Gastrocnemius medialis (tissue), 4 donors: ENCODE data around the gene NUMB. TPM values are rescaled to one million over a fixed set of nuclear protein-coding genes. Genes with fewer than 3 reads are reported as not detected.

Experiments
- ATAC-seq, 2 donors: fragments of 150-250 bp; one replicate each; pipeline ENCODE4 v1.9.1; 2016
- DNase-seq, 2 donors: peaks; one replicate each; pipeline ENCODE4 v3.0.0-alpha.2; 2019
- H3K27ac ChIP-seq, 4 donors: fragments of 200-600 bp; sonication (generic); 1 replicate in 1 of 4; 2 replicates in 3 of 4; pipeline ENCODE4 v1.5.1; 2016 to 2018; ENCODE audit warnings: mild to moderate bottlenecking in 2 of 4, moderate library complexity in 1 of 4
- H3K27me3 ChIP-seq, 3 donors: fragments of 200-600 bp; sonication (generic) in 2 of 3; 1 replicate in 1 of 3; 2 replicates in 2 of 3; pipeline versions ENCODE4 v1.5.1 to v1.6.0; 2016 to 2019; ENCODE audit warnings: mild to moderate bottlenecking in 1 of 3, moderate library complexity in 1 of 3
- H3K36me3 ChIP-seq, 2 donors: fragments of 200-600 bp; sonication (generic) in 1 of 2; one replicate each; pipeline ENCODE4 v1.5.1; 2017 to 2018
- H3K4me1 ChIP-seq, 2 donors: fragments of 200-600 bp; sonication (generic) in 1 of 2; one replicate each; pipeline ENCODE4 v1.5.1; 2016 to 2017; ENCODE audit warnings: mild to moderate bottlenecking in 2 of 2
- H3K4me3 ChIP-seq, 4 donors: fragments of 200-600 bp; sonication (generic) in 3 of 4; 1 replicate in 1 of 4; 2 replicates in 3 of 4; pipeline ENCODE4 v1.5.1; 2016 to 2019; ENCODE audit warnings: mild to moderate bottlenecking in 2 of 4
- H3K9me3 ChIP-seq, 3 donors: fragments of 200-600 bp; sonication (generic) in 2 of 3; 1 replicate in 1 of 3; 2 replicates in 2 of 3; pipeline ENCODE4 v1.5.1; 2016 to 2019
- POLR2A ChIP-seq, 2 donors: fragments of 450-650 bp; IDR thresholded peaks; one replicate each; pipeline ENCODE4 v1.6.1; 2017; ENCODE audit warnings: antibody characterized with exemption in 2 of 2, mild to moderate bottlenecking in 2 of 2, moderate library complexity in 2 of 2
- in situ Hi-C, 4 donors: fragments of 200-750 bp; cut with MboI; loops; one replicate each; pipeline versions ENCODE4 v1.15.0 to v1.8.0; 2017; ENCODE audit warnings: low sequenced_read_pairs in 4 of 4
- intact Hi-C: fragments of 100-400 bp; cut with DNase I; formaldehyde crosslinking; loops from one replicate; pipeline ENCODE4 v1.15.1; 2023; ENCODE audit warnings: low total_unique reads
- total RNA-seq, 4 donors: library from RNA; depleted of rRNA; stranded (reverse); fragments of >200 nt; gene quantifications; one replicate each; pipeline versions ENCODE4 v1.1.0 to v1.2.3, GENCODE V29; 2016
- TF ChIP-seq, protein P1 (sequence below), 5 experiments: fragments of 450-650 bp in 3 of 5; fragments of 200-600 bp in 2 of 5; sonication (generic) in 2 of 5; IDR thresholded peaks in 4 of 5; conservative IDR thresholded peaks in 1 of 5; 1 replicate in 4 of 5; 2 replicates in 1 of 5; pipeline ENCODE4 v1.5.1; 2016 to 2019; ENCODE audit warnings: antibody characterized with exemption in 5 of 5, mild to moderate bottlenecking in 3 of 5, moderate library complexity in 3 of 5

Gene NUMB
- total RNA-seq, 4 donors from 2014 or later, result 14.3 to 29.8 (median 23.6) TPM

DNA sequence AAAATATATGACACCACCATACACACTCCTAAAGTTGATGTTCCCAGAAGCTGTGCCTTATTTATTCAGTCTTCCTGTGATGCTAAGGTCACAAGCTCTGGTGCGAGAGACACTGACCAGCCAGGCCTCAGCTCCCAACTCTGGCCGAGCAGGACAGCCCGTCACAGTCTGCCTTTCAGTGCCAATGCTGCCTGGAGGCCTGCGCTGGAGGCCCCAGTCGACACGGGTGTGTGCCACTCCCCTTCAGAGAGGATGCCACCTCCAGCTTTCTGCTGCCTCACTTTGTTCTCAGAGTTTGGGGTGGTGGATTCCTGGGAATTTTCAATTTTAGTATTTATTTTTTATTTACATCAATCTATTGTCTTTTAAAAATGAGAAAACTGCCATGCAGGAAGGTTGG is 228.3 kb downstream of the NUMB start:
- H3K9me3 ChIP-seq, result no peaks in the 10 kb centered on the region
- intact Hi-C loops, result no loop called here
- DNase-seq (no peak), ATAC-seq (no peak)
- H3K4me3 ChIP-seq, result no peak overlapping the region
- no peaks in the 10 kb centered on the region for H3K36me3 ChIP-seq
- no peak for TF ChIP-seq POLR2A (IDR thresholded peaks at IDR 0.05)
- TF ChIP-seq, protein P1, sequence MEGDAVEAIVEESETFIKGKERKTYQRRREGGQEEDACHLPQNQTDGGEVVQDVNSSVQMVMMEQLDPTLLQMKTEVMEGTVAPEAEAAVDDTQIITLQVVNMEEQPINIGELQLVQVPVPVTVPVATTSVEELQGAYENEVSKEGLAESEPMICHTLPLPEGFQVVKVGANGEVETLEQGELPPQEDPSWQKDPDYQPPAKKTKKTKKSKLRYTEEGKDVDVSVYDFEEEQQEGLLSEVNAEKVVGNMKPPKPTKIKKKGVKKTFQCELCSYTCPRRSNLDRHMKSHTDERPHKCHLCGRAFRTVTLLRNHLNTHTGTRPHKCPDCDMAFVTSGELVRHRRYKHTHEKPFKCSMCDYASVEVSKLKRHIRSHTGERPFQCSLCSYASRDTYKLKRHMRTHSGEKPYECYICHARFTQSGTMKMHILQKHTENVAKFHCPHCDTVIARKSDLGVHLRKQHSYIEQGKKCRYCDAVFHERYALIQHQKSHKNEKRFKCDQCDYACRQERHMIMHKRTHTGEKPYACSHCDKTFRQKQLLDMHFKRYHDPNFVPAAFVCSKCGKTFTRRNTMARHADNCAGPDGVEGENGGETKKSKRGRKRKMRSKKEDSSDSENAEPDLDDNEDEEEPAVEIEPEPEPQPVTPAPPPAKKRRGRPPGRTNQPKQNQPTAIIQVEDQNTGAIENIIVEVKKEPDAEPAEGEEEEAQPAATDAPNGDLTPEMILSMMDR (IDR thresholded peaks at IDR 0.05 in 4 of 5, conservative IDR thresholded peaks at IDR 0.05 in 1 of 5), result no peak
- peaks cover 6 to 7% of the 10 kb centered on the region in 2 donors for H3K4me1 ChIP-seq
- H3K27ac ChIP-seq, result no peak overlapping the region
- H3K27me3 ChIP-seq, result peaks cover 0 to 7% (median 3%) of the 10 kb centered on the region in 3 donors
- in situ Hi-C loops, result no loop called here

DNA sequence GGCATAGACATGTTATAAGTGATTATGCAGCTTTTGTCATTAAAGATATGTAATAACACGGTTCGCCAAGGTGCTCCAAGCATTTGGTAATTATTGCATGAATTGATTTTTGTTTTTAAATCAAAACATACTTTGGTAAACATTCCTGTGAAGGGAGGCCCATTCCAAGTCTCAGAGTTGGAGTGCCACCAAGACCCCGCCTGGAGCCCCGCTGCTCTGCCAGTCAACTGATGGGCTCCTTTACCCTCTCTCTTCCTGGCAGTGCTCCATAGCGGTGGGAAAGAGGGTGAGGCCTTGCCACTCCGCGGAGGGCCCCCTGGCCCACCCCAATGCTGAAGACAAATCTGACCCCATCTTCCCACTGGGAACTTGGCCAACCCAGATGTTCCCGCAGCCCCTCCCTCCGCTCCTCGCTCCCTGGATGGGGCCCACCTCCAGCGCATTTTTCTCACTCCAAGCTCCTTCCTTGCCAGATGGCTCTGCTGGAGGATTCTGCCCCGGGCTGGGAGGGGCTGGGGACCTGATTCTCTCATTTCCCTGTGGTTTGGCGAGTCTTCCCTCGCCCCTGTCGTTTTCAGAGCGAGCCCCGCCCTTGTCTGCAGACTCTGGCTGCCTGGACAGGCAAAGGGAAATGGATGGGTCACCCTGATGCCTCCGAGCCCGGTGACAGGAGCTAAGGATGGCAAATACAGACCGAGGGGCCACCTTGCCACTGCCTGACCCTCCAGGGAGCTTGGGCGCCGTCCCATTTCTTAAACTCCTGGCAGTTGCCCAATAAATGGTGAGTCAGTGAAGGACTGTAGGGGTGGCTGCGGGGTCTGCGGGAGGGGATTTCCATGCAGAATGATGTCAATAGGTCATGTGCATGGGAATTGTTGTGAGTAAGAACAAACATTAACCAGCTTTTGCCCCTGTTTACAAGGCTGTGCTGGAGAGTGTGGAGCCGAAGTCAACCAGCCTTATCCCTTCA is 230.2 kb downstream of the NUMB start:
- Histone ChIP-seq H3K4me1 (peaks cover 6 to 7% of the 10 kb centered on the region in 2 donors), H3K27me3 (no peaks in the 10 kb centered on the region), H3K36me3 (peaks cover 0 to 2% of the 10 kb centered on the region in 2 donors), H3K4me3 (no peak overlapping the region), H3K27ac (peak overlapping the region in 1 of 4 donors; percentile 37), H3K9me3 (no peaks in the 10 kb centered on the region)
- intact Hi-C loops, result no loop called here
- peak; percentile 33 to 38 for ATAC-seq
- in situ Hi-C loops, result no loop called here
- peak; percentile 31 to 48 for DNase-seq
- no peak for TF ChIP-seq POLR2A (IDR thresholded peaks at IDR 0.05)
- TF ChIP-seq, protein P1 (IDR thresholded peaks at IDR 0.05 in 4 of 5, conservative IDR thresholded peaks at IDR 0.05 in 1 of 5), result no peak

DNA sequence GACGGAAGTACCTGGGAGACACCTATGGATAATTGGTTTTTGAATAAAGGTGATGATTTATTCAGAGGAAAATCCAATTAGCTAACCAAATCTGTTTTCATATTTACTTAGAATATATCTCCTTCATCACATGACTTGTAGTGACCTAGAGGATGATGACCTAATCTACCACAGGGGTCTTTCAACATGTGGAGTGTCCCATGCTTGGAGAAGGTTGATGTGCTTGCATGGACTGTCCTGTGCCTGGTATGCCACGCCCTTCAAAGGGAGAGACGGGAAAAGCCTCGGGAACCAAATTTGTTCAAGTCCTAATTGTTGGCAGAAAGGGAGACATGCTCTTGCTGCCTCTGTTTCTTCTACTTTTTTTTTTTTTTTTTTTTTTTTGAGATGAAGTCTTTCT is 232.8 kb downstream of the NUMB start:
- intact Hi-C loops, result no loop called here
- Histone ChIP-seq H3K27me3 (no peaks in the 10 kb centered on the region), H3K4me3 (no peak overlapping the region), H3K4me1 (peaks cover 6 to 7% of the 10 kb centered on the region in 2 donors), H3K27ac (no peak overlapping the region), H3K9me3 (no peaks in the 10 kb centered on the region), H3K36me3 (peaks cover 0 to 17% of the 10 kb centered on the region in 2 donors)
- no peak for TF ChIP-seq POLR2A (IDR thresholded peaks at IDR 0.05)
- TF ChIP-seq, protein P1 (IDR thresholded peaks at IDR 0.05 in 4 of 5, conservative IDR thresholded peaks at IDR 0.05 in 1 of 5), result no peak
- in situ Hi-C loops, result no loop called here
- ATAC-seq (no peak), DNase-seq (no peak)

Other genes starting within 250 kb of the NUMB start
- gene PAPLN, start 221.0 kb downstream of the NUMB start, total RNA-seq, result 1 to 10 TPM; 1.9 to 5.0 (median 2.5) TPM
- gene RIOX1, start 32.4 kb upstream of the NUMB start, total RNA-seq, result 1 to 10 TPM; 7.0 to 8.2 (median 7.6) TPM
- 10 to 100 TPM in 2 of 4 donors, 1 to 10 TPM in 2; 4.3 to 21.9 (median 11.2) TPM for gene ACOT1, start 78.6 kb upstream of the NUMB start, total RNA-seq
- under 1 TPM in 2 of 4 donors, not detected in 2; 0.15 to 0.46 TPM for gene HEATR4, start 100.4 kb upstream of the NUMB start, total RNA-seq
- 100 to 1,000 TPM in 3 of 4 donors, 10 to 100 TPM in 1; 52.7 to 114 (median 104) TPM for gene ACOT2, start 110.7 kb upstream of the NUMB start, total RNA-seq
- gene ACOT4, start 133.3 kb upstream of the NUMB start, total RNA-seq, result 1 to 10 TPM in 1 of 4 donors, under 1 TPM in 3; 0.40 to 1.2 (median 0.75) TPM
- not detected for gene ACOT6, start 154.0 kb upstream of the NUMB start, total RNA-seq
- 1 to 10 TPM; 6.4 to 8.2 (median 7.7) TPM for gene DNAL1, start 186.4 kb upstream of the NUMB start, total RNA-seq